ENCODE results near the gene MLIP. TPM values are rescaled to one million over a fixed set of nuclear protein-coding genes. Genes with fewer than 3 reads are reported as not detected.

The MLIP gene
- total RNA-seq, 2 donors from 2014 or later = 2.1 to 2.7 TPM

DNA sequence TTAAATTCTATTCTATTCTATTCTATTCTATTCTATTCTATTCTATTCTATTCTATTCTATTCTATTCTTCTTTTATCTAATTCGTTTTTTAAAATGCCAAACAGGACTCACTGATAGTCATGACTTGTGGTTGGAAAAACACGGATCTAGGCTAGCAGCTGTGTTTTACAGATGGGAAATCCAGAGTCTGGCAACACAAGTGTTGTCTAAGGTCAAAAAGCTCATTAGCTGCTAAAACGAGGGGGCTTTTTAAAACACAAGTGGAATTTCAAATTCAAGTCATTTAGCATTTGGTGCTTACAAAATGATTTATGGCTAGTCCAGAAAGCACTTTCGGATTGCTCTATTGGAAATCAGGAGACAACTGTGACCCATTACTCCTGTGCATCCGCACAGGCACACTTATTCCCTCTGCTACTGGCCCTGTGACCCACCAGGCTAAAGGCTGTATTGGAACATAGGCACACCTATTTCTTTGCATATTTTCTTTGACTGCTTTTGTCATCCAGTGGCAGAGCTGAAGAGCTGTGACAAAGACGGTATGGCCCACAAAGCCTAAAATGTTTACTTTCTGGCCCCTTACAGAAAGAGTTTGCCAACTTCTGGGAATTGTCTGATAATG, 17.8 kb upstream of the MLIP start:
- intact Hi-C loops (cut with DNase I, micrococcal nuclease) = no loop called here
- no peak for ATAC-seq
- no peak for DNase-seq

GRCh38 chr6:54094293-54094692, 16.9 kb upstream of the MLIP start:
- DNase-seq = no peak
- no peak for ATAC-seq
- intact Hi-C loops (cut with DNase I, micrococcal nuclease) = no loop called here

GRCh38 chr6:54094786-54095185, 16.5 kb upstream of the MLIP start:
- ATAC-seq (no peak), DNase-seq (no peak)
- intact Hi-C loops (cut with DNase I, micrococcal nuclease) = no loop called here

GRCh38 chr6:54095723-54096122, 15.5 kb upstream of the MLIP start:
- ATAC-seq = no peak
- intact Hi-C loops (cut with DNase I, micrococcal nuclease) = no loop called here
- DNase-seq = no peak

- DNase-seq = no peak
- intact Hi-C loops (cut with DNase I, micrococcal nuclease) = no loop called here
- no peak for ATAC-seq
These were observed 14.4 kb upstream of the MLIP start for GRCh38 chr6:54096811-54097210.

GRCh38 chr6:54097753-54098152, 13.5 kb upstream of the MLIP start:
- DNase-seq (no peak), ATAC-seq (no peak)
- intact Hi-C loops (cut with DNase I, micrococcal nuclease) = no loop called here

- intact Hi-C loops (cut with DNase I, micrococcal nuclease) = no loop called here
- ATAC-seq (no peak), DNase-seq (no peak)
These were observed 12.7 kb upstream of the MLIP start for GRCh38 chr6:54098450-54099044.

GRCh38 chr6:54099225-54099624, 12.0 kb upstream of the MLIP start:
- intact Hi-C loops (cut with DNase I, micrococcal nuclease) = no loop called here
- no peak for ATAC-seq
- DNase-seq = no peak

DNA sequence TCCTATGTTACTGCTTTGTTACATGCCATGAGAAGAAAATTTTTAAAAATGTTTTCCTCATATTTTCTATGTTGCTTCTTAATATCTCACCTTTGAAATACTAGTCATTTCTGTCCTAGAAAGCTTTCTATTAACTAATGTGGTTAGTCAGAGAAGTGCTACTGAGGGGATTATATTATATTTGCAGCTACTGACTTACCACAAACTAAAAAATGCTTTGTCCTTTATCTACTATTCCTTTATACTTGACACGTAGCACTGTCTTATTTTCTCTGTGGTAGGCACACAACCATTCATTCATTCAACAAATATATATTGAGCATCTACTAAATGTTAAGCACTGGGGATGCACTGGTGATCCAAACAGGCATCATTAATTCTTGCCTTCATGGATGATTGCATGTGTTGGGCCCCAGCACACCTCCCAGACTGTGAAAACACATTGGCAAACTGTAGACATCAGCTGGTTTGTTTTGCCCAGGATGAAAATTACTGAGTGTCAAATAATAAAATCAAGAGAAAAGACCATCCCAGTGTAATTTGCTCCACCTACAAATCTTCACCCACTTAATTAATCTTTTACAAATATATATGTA, 10.7 kb upstream of the MLIP start:
- ATAC-seq (no peak), DNase-seq (no peak)
- intact Hi-C loops (cut with DNase I, micrococcal nuclease) = no loop called here

DNA sequence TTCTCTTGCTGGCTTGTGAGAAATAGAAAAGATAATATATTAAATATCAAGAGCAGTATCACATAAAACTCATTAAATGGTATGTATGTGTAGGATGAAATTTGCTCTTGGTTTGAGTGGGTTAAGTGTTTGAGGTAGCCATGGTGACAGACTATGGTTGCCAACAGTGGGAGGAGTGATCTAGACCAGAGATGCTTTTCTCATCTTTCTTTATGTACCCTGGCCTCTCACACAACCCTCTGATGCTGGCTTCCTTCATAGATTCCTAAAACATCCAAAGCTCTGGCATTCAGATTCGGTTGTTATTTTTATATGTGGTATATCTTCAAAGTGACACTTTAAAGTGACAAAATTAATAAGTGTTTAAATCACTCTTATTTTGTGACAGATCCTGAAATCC, 9.0 kb upstream of the MLIP start:
- ATAC-seq (no peak), DNase-seq (no peak)
- intact Hi-C loops (cut with DNase I, micrococcal nuclease) = no loop called here

DNA sequence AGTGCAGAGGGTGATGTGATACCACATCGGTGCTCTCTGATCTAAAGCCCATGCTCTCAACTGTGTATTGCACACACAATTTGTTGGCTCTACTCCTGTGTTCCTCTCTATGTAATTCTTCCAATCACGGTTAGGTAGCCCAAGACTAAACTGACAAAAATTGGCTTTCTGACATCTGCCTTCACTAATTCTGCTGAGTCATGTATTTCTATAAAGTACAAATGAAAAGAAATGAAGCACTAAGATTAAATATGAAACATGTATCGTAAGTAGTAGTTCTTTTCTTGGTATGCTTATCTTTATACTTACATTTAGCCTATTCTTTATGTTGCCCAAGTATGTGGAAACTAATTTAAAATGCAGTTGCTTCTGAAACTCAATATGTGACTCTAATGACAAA, 7.7 kb upstream of the MLIP start:
- DNase-seq (no peak), ATAC-seq (no peak)
- intact Hi-C loops (cut with DNase I, micrococcal nuclease) = no loop called here

GRCh38 chr6:54106727-54107126, 4.5 kb upstream of the MLIP start:
- DNase-seq (no peak), ATAC-seq (no peak)
- intact Hi-C loops (cut with DNase I, micrococcal nuclease) = no loop called here

- DNase-seq = no peak
- intact Hi-C loops (cut with DNase I, micrococcal nuclease) = no loop called here
- no peak for ATAC-seq
These were observed 3.7 kb upstream of the MLIP start for GRCh38 chr6:54107470-54108090.

DNA sequence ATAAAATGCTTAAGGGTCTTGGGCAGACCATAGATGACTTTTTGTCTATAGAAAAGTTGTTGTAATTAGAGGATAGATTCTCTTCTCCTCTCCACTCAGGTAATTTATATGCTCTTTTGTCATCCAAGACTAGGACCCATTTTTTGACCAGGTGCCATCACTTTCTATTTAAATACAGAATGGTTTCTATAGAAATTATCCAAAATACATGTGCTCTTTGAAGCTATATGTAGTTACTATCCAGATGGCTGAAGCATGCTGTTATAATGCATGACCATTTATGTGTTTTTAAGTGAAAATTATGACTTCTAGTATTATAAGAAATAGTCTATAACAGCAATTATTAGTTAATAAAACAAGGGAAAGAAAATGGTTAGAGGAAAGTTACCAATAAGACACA, 3.0 kb upstream of the MLIP start:
- intact Hi-C loops (cut with DNase I, micrococcal nuclease) = no loop called here
- DNase-seq (no peak), ATAC-seq (no peak)

- intact Hi-C loops (cut with DNase I, micrococcal nuclease) = no loop called here
- ATAC-seq (no peak), DNase-seq (no peak)
These were observed 1.7 kb upstream of the MLIP start for GRCh38 chr6:54109586-54109985.

- DNase-seq (no peak), ATAC-seq (no peak)
- intact Hi-C loops (cut with DNase I, micrococcal nuclease) = no loop called here
These were observed 958 bp downstream of the MLIP start for GRCh38 chr6:54112151-54112650.

DNA sequence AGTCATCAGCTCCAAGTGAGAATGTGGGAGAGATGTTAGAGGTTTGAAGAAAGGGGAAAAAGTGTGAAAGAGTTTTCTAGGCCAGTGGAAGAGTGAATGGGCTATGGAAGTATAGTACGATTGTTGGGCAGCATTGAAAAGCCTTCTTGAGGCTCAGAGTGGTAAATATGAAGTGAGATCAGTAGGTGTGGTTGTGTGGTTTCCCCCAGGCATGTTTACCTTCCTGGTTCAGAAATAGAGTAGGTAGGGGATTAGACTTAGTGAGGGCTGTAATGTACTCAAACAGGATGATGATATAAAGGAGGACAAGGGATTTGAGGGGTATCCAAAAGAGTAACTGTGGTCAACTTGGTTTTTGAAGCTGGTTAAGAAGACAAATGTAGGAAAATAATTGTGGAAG, 3.7 kb downstream of the MLIP start:
- DNase-seq = no peak
- intact Hi-C loops (cut with DNase I, micrococcal nuclease) = no loop called here
- ATAC-seq = peak; percentile 38

DNA sequence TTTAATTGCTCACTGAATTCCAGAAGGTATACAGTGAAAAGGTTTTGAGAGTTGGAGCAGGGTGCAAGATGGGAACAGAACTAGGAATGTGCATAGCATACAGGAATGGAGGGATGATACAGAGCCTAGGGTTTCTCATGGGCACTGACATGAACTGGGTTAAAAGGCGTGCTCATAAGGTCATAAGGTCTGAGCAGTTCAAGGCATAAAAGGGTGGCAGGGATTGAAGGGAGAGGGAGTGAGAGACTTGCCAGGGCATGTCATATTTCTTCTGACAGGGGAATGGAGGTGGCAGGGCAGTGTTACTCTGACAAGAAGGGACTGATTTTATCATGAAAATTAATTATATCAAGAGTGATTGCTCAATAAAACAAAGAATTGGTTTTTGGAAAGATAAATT, 4.7 kb downstream of the MLIP start:
- ATAC-seq (no peak), DNase-seq (no peak)
- intact Hi-C loops (cut with DNase I, micrococcal nuclease) = no loop called here

DNA sequence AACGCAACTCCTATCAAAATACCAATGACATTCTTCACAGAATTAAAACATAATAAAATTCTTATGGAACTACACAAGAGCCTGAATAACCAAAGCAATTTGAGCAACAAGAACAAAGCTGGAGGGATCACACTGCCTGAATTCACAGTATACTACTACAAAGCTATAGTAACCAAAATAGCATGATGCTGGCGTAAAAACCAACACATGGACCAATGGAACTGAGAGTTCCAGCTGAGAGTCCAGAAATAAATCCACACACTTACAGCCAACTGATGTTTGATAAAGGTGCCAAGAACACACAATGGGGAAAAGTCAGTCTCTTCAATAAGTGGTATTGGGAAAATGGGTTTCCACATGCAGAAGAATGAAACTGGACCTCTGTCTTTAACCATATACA, 6.9 kb downstream of the MLIP start:
- intact Hi-C loops (cut with DNase I, micrococcal nuclease) = no loop called here
- ATAC-seq (no peak), DNase-seq (no peak)

GRCh38 chr6:54125493-54125892, 14.2 kb downstream of the MLIP start:
- no peak for ATAC-seq

More at GRCh38 chr6:54125493-54125892, 14.2 kb downstream of the MLIP start:
- DNase-seq = no peak
- intact Hi-C loops (cut with DNase I, micrococcal nuclease) = no loop called here
